Right lobe of liver (tissue), 6 donors: ENCODE results near the gene EPB41. TPM values are rescaled to one million over a fixed set of nuclear protein-coding genes. Genes with fewer than 3 reads are reported as not detected.

Source experiments
- ATAC-seq, 4 donors: fragments of 200-7000 bp; cut with Tn5 transposase; one replicate each; pipeline ENCODE4 v1.9.1; 2020; ENCODE audit warnings: mild to moderate bottlenecking in 4 of 4, moderate library complexity in 4 of 4
- DNase-seq, 3 donors: peaks; one replicate each; pipeline ENCODE4 v3.0.0-alpha.2; 2020
- H3K27ac ChIP-seq, 3 donors: fragments of 200-600 bp; one replicate each; pipeline ENCODE4 v1.8.0; 2022
- H3K27me3 ChIP-seq, 2 donors: fragments of 200-600 bp; one replicate each; pipeline ENCODE4 v1.8.0; 2022
- H3K36me3 ChIP-seq, 4 donors: fragments of 200-600 bp; sonication (generic) in 1 of 4; one replicate each; pipeline versions ENCODE4 v1.5.1 to v1.8.0; 2017 to 2022; ENCODE audit warnings: control low read depth in 1 of 4
- H3K4me1 ChIP-seq, 4 donors: fragments of 200-600 bp; sonication (generic) in 1 of 4; one replicate each; pipeline versions ENCODE4 v1.5.1 to v1.8.0; 2017 to 2022; ENCODE audit warnings: control low read depth in 1 of 4
- H3K4me3 ChIP-seq, 3 donors: fragments of 200-600 bp; one replicate each; pipeline ENCODE4 v1.8.0; 2022
- H3K9me3 ChIP-seq, 4 donors: fragments of 200-600 bp; sonication (generic) in 1 of 4; one replicate each; pipeline versions ENCODE4 v1.5.1 to v1.8.0; 2017 to 2022; ENCODE audit warnings: control low read depth in 1 of 4
- POLR2A ChIP-seq: fragments of 450-650 bp; IDR thresholded peaks from one replicate; pipeline ENCODE4 v1.6.1; 2017; ENCODE audit warnings: antibody characterized with exemption, mild to moderate bottlenecking
- WGBS: methylation state at CpG from one replicate; pipeline ENCODE4 v1.1.6; 2018; ENCODE audit warnings: low coverage, low lambda C conversion rate; ENCODE audit not compliant: insufficient coverage; ENCODE audit errors: missing lambda C conversion rate; 5-methylcytosine and 5-hydroxymethylcytosine counted together
- intact Hi-C, 2 donors: fragments of 100-400 bp; cut with DNase I; formaldehyde crosslinking; loops; one replicate each; pipeline versions ENCODE4 v1.11.2 to v1.14.1; 2022
- total RNA-seq, 6 experiments: library from RNA; depleted of rRNA in 2 of 6; stranded (reverse); fragments of >200 nt in 2 of 6; fragmentation: NEBNext Ultra II Directional in 3 of 6; extraction: Animal tissue kit (Norgen Biotek cat#: 25700) in 3 of 6; gene quantifications; one replicate each; pipeline versions ENCODE4 v1.1.0 to v1.2.4, GENCODE V29; 2016 to 2023
- TF ChIP-seq, protein P1 (sequence below), 4 donors: fragments of 200-600 bp in 3 of 4; fragments of 450-650 bp in 1 of 4; IDR thresholded peaks; one replicate each; pipeline versions ENCODE4 v1.5.1 to v1.8.0; 2016 to 2022; ENCODE audit warnings: antibody characterized with exemption in 4 of 4, mild to moderate bottlenecking in 2 of 4
- donor health status: DM: no; HTN: yes; CAD: no.
- donor health status: DM: no; HTN: no; CAD: no.
- donor health status: DM: no; HTN: no; CAD: no.
- donor health status: DM: no; HTN: yes; CAD: no.
- donor health status: DM: no; HTN: yes; CAD: no.

Gene EPB41
- total RNA-seq, 6 experiments from 2014 or later = 35.3 to 58.7 (median 49.2) TPM

DNA sequence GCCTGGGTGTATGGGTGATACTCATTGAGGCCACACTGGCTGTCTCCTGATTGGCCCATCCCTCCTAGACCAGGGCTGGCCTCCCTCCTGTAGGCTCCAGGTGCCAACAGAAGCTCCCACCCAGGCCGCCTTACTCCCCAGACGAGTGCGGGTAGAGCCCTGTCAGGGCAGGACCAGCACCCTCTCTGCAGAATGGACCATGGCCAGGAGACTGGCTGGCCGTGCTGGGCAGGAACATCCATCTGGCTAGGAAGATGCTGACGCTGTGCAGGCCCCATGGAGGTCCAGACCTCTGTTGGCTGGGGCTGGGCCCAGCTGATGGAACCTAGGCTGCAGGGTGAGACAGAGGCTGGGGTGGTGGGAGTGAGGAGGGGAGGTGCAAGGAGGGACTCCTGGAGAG, 25.0 kb upstream of the EPB41 start:
- 75% methylated on average over 2 of the region's 5 CpGs for WGBS
- Histone ChIP-seq H3K27ac (no peak overlapping the region), H3K4me3 (no peak overlapping the region), H3K27me3 (no peaks in the 10 kb centered on the region), H3K9me3 (no peaks in the 10 kb centered on the region), H3K36me3 (no peaks in the 10 kb centered on the region), H3K4me1 (peaks cover 0 to 18% (median 6%) of the 10 kb centered on the region in 4 donors)
- TF ChIP-seq, protein P1, sequence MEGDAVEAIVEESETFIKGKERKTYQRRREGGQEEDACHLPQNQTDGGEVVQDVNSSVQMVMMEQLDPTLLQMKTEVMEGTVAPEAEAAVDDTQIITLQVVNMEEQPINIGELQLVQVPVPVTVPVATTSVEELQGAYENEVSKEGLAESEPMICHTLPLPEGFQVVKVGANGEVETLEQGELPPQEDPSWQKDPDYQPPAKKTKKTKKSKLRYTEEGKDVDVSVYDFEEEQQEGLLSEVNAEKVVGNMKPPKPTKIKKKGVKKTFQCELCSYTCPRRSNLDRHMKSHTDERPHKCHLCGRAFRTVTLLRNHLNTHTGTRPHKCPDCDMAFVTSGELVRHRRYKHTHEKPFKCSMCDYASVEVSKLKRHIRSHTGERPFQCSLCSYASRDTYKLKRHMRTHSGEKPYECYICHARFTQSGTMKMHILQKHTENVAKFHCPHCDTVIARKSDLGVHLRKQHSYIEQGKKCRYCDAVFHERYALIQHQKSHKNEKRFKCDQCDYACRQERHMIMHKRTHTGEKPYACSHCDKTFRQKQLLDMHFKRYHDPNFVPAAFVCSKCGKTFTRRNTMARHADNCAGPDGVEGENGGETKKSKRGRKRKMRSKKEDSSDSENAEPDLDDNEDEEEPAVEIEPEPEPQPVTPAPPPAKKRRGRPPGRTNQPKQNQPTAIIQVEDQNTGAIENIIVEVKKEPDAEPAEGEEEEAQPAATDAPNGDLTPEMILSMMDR (IDR thresholded peaks at IDR 0.05) = no peak
- no peak for TF ChIP-seq POLR2A
- ATAC-seq (no peak), DNase-seq (no peak)
- intact Hi-C loops = loop anchor here in 1 of 2 donors (10.0 kb wide), 1 partner anchor 315 kb away; no protein-coding TSS in a partner anchor

DNA sequence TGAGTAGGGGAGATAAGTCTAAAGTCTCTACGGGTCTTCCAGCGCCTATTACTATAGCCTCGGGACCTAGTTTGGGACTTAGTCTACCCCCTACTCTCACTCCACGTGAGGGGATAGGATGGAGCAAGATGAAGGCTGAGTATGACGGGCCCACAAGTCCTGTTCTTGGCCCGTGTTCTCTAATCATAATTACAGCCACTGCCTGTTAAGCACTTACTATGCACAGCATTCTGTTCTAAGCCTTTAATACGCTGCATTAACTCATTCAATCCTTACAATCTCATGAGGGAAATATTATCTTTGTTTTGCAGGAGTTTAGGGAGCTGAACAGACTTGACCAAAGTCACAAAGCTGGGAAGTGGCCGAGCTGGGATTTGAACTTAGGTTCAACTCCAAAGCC, 23.9 kb upstream of the EPB41 start:
- no peaks in the 10 kb centered on the region for H3K27me3 ChIP-seq
- peaks cover 0 to 10% (median 2%) of the 10 kb centered on the region in 4 donors for H3K4me1 ChIP-seq
- ATAC-seq (no peak), DNase-seq (no peak)
- WGBS = 93% methylated on average over 2 of the region's 8 CpGs
- no peaks in the 10 kb centered on the region for H3K9me3 ChIP-seq
- TF ChIP-seq, protein P1 (IDR thresholded peaks at IDR 0.05) = no peak
- TF ChIP-seq POLR2A = no peak
- intact Hi-C loops = no loop called here
- H3K36me3 ChIP-seq = no peaks in the 10 kb centered on the region
- no peak overlapping the region for H3K4me3 ChIP-seq
- no peak overlapping the region for H3K27ac ChIP-seq

DNA sequence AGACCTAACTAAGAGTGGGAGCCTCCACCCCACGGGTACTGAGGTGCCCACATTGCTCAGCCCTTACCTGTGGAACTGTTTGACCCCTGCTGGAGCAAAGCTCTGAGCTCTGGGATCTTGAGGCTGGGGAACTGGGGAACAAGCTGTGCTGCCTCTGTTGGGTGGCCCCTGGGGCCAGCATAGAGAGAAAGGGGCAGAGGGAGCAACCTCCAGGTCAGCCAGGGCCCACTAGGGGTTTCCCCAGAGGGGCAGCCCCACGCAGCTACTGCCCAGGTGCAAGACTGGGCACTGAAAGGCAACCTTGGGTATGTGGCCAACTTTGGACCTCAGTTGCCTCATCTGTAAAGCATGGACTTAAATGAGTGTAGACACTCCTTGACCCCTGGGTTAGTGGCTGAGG, 23.5 kb upstream of the EPB41 start:
- ATAC-seq = no peak
- DNase-seq = no peak
- no peak overlapping the region for H3K27ac ChIP-seq
- WGBS = 82% methylated on average over 2 of the region's 2 CpGs
- no peaks in the 10 kb centered on the region for H3K36me3 ChIP-seq
- peaks cover 0 to 7% (median 0%) of the 10 kb centered on the region in 4 donors for H3K4me1 ChIP-seq
- no peaks in the 10 kb centered on the region for H3K9me3 ChIP-seq
- TF ChIP-seq, protein P1 (IDR thresholded peaks at IDR 0.05) = no peak
- TF ChIP-seq POLR2A = no peak
- no peak overlapping the region for H3K4me3 ChIP-seq
- intact Hi-C loops = no loop called here
- H3K27me3 ChIP-seq = no peaks in the 10 kb centered on the region

DNA sequence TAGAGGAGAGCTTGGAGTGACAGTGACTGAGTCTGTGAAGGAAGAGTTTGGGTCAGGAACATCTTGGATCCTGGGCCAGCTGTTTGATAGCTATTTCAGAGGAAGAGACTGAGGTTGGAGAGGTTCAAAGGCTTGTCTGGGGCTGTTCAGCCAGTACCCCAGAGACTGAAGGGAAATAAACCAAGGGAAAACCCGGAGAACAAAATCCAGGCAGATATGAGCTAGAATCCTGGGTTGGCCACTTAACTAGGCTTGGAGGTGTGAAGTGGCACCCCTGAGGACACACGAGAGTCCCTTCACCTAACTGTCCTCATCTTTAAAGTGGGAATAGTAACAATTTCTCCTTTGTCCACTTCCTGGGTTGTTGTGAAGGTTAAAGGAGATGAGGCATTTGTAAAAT, 23.1 kb upstream of the EPB41 start:
- TF ChIP-seq, protein P1 (IDR thresholded peaks at IDR 0.05) = no peak
- TF ChIP-seq POLR2A = no peak
- WGBS = 100% methylated on average over 1 of the region's 2 CpGs
- peaks cover 0 to 7% (median 0%) of the 10 kb centered on the region in 4 donors for H3K4me1 ChIP-seq
- no peak for ATAC-seq
- DNase-seq = no peak
- no peaks in the 10 kb centered on the region for H3K9me3 ChIP-seq
- intact Hi-C loops = no loop called here
- no peaks in the 10 kb centered on the region for H3K27me3 ChIP-seq
- no peak overlapping the region for H3K27ac ChIP-seq
- no peak overlapping the region for H3K4me3 ChIP-seq
- no peaks in the 10 kb centered on the region for H3K36me3 ChIP-seq
